ENCODE measurements around the gene MRO.

DNA sequence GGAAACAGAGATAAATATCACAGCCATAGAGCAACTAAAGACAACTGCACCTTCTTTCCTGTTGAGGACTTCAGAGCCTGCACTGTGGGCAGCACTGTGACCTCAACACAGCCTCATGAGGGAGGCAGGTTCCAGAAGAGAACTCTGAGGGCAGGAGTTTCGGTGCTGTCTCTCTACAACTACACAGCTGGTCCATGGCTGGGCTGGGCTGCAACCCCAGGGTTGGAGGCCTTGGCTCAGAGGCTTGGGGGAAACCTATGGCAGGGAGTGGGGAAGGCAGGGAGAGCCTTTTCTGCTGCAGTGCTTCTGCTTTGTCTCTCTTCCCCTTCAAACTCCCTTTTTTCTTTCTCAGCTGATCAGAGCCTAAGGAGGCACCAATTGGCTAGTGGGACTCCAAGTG lies 66.5 kb downstream of the MRO start:
- TF ChIP-seq CTCF (IDR thresholded peaks at IDR 0.05): no peak
- TF ChIP-seq POLR2AphosphoS5 (IDR thresholded peaks at IDR 0.05; ENCODE audit: low read depth, low read length): no peak
- no peak for TF ChIP-seq SMC3 (IDR thresholded peaks at IDR 0.05; ENCODE audit: low read depth, low read length)
- TF ChIP-seq TAF1 (IDR thresholded peaks at IDR 0.05; ENCODE audit: borderline replicate concordance, low read depth, low read length): no peak
- TF ChIP-seq USF2 (IDR thresholded peaks at IDR 0.05; ENCODE audit: borderline replicate concordance, low read depth, low read length): no peak
- no peak for TF ChIP-seq RCOR1 (IDR thresholded peaks at IDR 0.05; ENCODE audit: low read length)
- TF ChIP-seq RFX5 (IDR thresholded peaks at IDR 0.05; ENCODE audit: low read length): no peak
- TF ChIP-seq, protein P1, sequence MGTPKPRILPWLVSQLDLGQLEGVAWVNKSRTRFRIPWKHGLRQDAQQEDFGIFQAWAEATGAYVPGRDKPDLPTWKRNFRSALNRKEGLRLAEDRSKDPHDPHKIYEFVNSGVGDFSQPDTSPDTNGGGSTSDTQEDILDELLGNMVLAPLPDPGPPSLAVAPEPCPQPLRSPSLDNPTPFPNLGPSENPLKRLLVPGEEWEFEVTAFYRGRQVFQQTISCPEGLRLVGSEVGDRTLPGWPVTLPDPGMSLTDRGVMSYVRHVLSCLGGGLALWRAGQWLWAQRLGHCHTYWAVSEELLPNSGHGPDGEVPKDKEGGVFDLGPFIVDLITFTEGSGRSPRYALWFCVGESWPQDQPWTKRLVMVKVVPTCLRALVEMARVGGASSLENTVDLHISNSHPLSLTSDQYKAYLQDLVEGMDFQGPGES (IDR thresholded peaks at IDR 0.05; ENCODE audit: low read depth, low read length): no peak
- no peak for TF ChIP-seq FOXJ3 (CRISPR knock-in tag; IDR thresholded peaks at IDR 0.05)
- no peak for TF ChIP-seq TCF12 (IDR thresholded peaks at IDR 0.05)
- TF ChIP-seq SIN3A (IDR thresholded peaks at IDR 0.05; ENCODE audit: borderline replicate concordance, low read depth, low read length): no peak

Measured in SK-N-SH (cell line).